ENCODE data around the gene MAVS. TPM values are rescaled to one million over a fixed set of nuclear protein-coding genes. Genes with fewer than 3 reads are reported as not detected.

MAVS gene
- total and polyA plus RNA-seq, 2 donors (not counting 3 experiments of a cell fraction or from before 2014, with no cell fraction given), result 18.8 to 40.7 TPM

DNA sequence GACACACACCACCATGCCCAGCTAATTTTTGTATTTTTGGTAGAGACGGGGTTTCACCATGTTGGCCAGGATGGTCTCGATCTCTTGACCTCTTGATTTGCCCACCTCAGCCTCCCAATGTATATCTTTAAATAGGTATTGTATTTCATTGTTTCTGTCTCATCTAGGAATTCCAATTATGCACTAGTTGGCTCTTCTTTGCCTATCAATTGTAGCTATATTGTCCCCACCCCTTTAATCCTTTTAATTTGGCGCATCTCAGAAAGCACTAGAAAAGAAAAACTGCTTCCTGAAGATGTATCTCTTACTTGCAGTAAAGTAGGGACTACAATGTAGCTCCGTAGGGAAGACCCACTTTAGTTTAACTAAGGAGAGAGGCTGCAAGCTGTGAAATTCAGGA lies 10.5 kb upstream of the MAVS start:
- intact Hi-C loops (cut with micrococcal nuclease) (no loop called here), dilution Hi-C loops (cut with MboI; ENCODE audit: extremely low pct_ligation_motif_present, low sequenced_read_pairs) (no loop called here)
- no peak overlapping the region for H3K4me2 ChIP-seq (ENCODE audit: insufficient read depth, low read length)
- H3K79me2 ChIP-seq (ENCODE audit: control insufficient read depth, insufficient read depth, low read length), result no peaks in the 10 kb centered on the region
- no peak overlapping the region for H2AFZ ChIP-seq (ENCODE audit: low read depth, low read length)
- no peaks in the 10 kb centered on the region for H3K27me3 ChIP-seq (ENCODE audit: control insufficient read depth in 2 of 2, insufficient read depth in 2 of 2, low read length in 2 of 2)
- no peaks in the 10 kb centered on the region for H4K20me1 ChIP-seq (replicated peaks; ENCODE audit: control insufficient read depth, extremely low read depth, insufficient read depth, low read length)
- POLR2A ChIA-PET, result no interaction called here
- H3K9me3 ChIP-seq (replicated peaks; ENCODE audit: control insufficient read depth, insufficient read depth, low read length), result no peaks in the 10 kb centered on the region
- H3K9me1 ChIP-seq (replicated peaks; ENCODE audit: control insufficient read depth, extremely low read depth, insufficient read depth, low read length), result no peaks in the 10 kb centered on the region
- FAIRE-seq, result no peak
- CTCF ChIA-PET, result interaction anchor here (0.8 to 2.5 kb wide), 5 partner anchors 9 to 50 kb away, joined by 3 to 7 read pairs (median 4); partner anchors contain the start of genes AP5S1 and CENPB
- H3K4me3 ChIP-seq (replicated peaks in 1 of 3; ENCODE audit: insufficient read depth in 1 of 3, low read depth in 1 of 3, low read length in 3 of 3), result no peak overlapping the region
- no peak for DNase-seq (ENCODE audit: low read depth, low spot score)
- TF ChIP-seq CTCF (IDR thresholded peaks at IDR 0.05; ENCODE audit: extremely low read depth in 1 of 2, insufficient read depth in 1 of 2, low read depth in 1 of 2, low read length in 2 of 2) (no peak), POLR2AphosphoS5 (IDR thresholded peaks at IDR 0.05; ENCODE audit: insufficient read depth, low read depth, low read length) (no peak), MYC (IDR thresholded peaks at IDR 0.05; ENCODE audit: low read depth, low read length) (no peak), FOS (IDR thresholded peaks at IDR 0.05; ENCODE audit: borderline replicate concordance, insufficient read depth, low read length) (no peak), EZH2 (IDR thresholded peaks at IDR 0.05; ENCODE audit: borderline replicate concordance, low read depth, low read length, severe bottlenecking) (no peak), POLR2A (IDR thresholded peaks at IDR 0.05; ENCODE audit: low read depth, low read length) (no peak), GATA2 (IDR thresholded peaks at IDR 0.05; ENCODE audit: insufficient read depth, insufficient read length, low read depth, low read length) (no peak), JUN (IDR thresholded peaks at IDR 0.05; ENCODE audit: borderline replicate concordance, insufficient read depth, insufficient read length, low read depth) (no peak)
- TF ChIP-seq, protein P1, sequence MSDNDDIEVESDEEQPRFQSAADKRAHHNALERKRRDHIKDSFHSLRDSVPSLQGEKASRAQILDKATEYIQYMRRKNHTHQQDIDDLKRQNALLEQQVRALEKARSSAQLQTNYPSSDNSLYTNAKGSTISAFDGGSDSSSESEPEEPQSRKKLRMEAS (IDR thresholded peaks at IDR 0.05; ENCODE audit: insufficient read depth, insufficient read length), result no peak
- BruUV-seq (replicated peaks), result no TSS peak
- H3K9ac ChIP-seq (replicated peaks; ENCODE audit: extremely low read depth, insufficient read depth, low read length), result no peak overlapping the region
- H3K36me3 ChIP-seq (ENCODE audit: control insufficient read depth in 2 of 2, extremely low read depth in 1 of 2, insufficient read depth in 2 of 2, low read length in 2 of 2), result no peaks in the 10 kb centered on the region
- no peak overlapping the region for H3K27ac ChIP-seq (ENCODE audit: insufficient read depth, low read depth, low read length)
- no peaks in the 10 kb centered on the region for H3K4me1 ChIP-seq (ENCODE audit: control insufficient read depth, extremely low read depth, insufficient read depth, low read length)
